GM21515 (cell line): ENCODE measurements around the gene MPHOSPH6.
"Not testable (repeated sequence)": the region's sequence is repeated elsewhere in the genome, so short reads cannot be mapped to it uniquely, and the experiment has no call there.

Experiments used
- ATAC-seq: cut with Tn5 transposase; IDR thresholded peaks from one replicate; pipeline ENCODE4 v1.9.1; 2021; ENCODE audit not compliant: unreplicated experiment

Gene MPHOSPH6

DNA sequence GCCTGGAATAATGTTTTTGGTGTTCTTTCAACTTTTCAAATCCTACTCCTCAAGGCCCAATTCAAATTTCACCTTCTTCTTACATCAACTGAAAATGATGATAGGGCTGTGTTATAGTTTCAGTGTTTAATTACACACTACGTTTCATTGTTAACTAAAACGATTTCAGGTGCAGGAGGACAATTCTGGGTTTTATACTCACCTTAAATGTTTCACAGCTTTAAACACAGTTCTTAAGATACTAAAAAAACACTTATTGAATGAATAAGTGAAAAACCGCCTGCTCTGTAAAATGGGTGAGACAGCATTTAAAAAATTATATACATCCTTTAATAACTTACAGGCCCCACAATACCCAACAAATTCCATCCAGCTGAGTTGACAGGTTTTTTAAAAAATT, 6.2 kb upstream of the MPHOSPH6 start:
- ATAC-seq: no peak

DNA sequence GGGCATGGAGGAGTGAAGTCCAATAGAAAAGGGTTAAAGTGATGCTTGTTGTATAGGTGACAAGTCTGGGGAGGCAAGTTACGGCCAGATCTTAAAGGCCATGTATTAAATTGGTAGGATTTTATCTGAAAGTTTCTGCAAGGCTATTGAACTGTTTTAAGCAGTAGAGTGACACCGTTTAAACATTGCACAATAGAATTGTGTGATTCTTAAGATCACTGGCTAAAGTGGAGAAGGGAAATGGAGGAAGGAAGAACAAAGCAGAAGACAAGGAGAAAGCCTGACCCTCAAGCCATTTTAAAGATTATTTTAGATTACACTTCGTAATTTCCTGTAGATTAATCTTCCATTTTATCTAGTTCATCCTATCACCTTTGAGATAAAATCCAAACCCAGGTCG, 5.6 kb upstream of the MPHOSPH6 start:
- ATAC-seq: no peak

DNA sequence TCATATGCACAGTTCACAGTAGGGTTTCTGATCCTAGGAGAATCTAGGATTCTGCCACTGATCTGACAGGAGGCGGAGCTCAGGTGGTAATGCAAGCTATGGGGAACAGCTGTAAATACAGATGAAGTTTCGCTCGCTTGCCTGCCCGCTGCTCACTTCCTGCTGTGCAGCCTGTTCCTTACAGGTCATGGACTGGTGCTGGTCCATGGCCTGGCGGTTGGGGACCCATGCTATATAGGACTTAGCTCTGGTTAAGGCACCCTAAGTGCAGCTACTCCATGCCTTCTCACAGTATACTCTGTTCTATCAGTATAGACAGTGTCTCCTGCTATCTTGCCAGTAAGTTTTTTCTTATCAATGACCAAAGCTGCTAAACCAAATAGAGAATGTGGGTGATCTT, 2.4 kb downstream of the MPHOSPH6 start:
- no peak for ATAC-seq

DNA sequence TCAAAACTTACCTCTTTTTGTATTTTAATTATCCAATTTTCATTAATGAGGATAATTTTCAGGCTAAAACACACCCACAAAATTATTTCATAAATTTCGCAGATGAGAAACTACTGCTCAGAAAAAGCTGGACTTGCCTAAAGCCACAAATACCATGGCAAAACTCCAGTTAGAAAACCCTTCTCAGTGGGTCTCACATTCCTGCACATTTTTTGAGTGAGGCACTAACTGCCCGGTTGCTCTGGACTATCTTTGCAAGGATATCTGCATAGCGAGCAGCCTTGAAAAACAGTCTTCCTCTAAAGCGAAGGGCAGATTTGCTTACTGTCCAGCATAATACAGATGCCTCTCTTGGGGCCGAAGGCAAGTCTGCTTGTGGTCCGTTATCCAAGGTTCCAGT, 9.8 kb downstream of the MPHOSPH6 start:
- ATAC-seq: no peak

- no peak for ATAC-seq
These were observed 12.2 kb downstream of the MPHOSPH6 start for GRCh38 chr16:82157836-82158235.

DNA sequence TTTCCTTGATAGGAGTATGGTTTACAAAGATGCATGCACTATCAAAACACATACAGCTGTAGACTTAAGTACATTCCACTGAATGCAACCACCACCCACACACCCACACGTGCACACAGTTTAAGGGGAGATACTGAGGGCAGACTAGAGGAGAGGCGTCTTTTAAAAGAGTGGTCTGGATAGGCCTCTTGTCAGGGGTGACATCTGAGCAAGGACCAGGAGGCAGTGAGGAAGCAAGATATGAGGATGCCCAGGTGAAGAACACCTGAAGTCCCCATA, 12.6 kb downstream of the MPHOSPH6 start:
- no peak for ATAC-seq

- no peak for ATAC-seq
These were observed 13.1 kb downstream of the MPHOSPH6 start for GRCh38 chr16:82156761-82157533.

DNA sequence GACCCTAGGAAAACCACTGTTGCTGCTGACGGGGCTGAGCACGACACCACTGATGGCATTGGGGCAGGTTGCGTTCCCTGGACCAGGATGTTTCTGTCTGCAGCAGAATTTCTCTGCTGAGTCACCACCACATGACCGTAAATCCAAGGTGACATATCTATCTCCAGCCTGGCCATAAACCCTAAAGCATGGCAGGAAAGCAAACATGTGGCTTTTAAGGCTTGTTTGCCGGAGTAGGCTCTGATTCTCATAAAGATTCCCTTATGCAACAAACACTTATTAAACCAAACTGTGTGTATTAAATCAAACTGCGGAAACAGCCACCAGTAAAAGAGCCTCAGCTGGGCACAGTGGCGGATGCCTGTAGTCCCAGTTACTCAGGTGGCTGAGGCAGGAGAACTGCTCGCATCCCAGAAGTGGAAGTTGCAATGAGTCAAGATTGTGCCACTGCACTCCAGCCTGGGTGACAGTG, 17.3 kb downstream of the MPHOSPH6 start:
- ATAC-seq: no peak

- ATAC-seq: no peak
These were observed 17.8 kb downstream of the MPHOSPH6 start for GRCh38 chr16:82152196-82152595.

GRCh38 chr16:82150549-82150948, 19.5 kb downstream of the MPHOSPH6 start:
- no peak for ATAC-seq

- ATAC-seq: no peak
These were observed 20.5 kb downstream of the MPHOSPH6 start for GRCh38 chr16:82149536-82149935.

DNA sequence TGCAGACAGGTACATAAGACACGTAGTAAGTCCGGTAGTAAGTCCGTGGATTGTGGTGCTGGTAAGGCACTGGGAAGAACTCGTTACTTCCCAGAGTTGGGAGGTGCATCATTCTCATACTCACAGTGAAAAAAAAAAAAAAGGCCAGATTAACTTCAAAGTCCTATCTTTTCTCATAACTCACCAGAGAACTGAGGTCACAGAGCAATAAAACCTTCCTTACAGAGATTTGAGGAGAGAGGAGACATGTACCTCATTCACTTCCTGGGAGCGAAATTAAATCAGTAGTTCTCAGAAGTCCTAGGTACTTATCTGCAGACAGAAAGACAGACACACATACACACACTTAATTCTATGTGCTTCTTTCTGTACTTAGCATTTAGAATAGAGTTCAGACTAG, 22.5 kb downstream of the MPHOSPH6 start:
- no peak for ATAC-seq

DNA sequence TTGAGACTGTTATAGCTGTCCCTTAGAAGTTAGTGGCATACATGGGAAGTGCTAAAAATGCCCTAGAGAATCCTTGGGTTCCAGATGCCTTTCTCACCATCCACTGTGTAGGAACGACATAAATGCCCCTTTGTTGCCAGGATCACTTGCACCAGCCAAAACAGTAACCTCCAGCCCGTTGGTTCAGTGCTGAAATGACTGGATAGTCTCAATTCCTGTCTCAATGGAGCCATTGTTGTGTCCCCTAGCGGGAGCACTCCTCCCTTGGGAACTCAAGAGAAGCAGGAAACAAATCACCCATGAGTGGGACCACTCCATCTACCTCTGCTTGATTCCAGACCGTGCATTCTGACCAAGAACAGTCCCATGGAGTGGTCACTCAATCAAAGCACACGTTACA, 23.1 kb downstream of the MPHOSPH6 start:
- no peak for ATAC-seq

DNA sequence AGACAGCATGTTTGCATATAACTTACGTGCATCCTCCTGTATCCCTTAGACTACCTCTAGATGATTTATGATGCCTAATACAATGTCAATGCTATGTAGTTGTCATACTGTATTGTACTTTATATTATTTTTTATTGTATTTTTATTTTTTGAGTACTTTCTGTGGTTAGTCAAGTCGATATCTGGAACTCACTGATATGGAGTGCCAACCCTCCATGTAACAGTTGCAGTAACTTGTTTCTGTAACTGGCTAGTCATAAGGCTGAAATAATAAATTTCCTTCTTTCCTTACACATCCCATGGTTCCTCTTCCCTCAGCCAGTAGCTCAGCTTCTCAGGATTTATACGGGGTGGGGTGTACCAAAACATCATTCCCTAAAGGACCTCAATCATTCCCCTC, 23.5 kb downstream of the MPHOSPH6 start:
- no peak for ATAC-seq

GRCh38 chr16:82139286-82139571, 30.8 kb downstream of the MPHOSPH6 start:
- ATAC-seq: not testable (repeated sequence)

DNA sequence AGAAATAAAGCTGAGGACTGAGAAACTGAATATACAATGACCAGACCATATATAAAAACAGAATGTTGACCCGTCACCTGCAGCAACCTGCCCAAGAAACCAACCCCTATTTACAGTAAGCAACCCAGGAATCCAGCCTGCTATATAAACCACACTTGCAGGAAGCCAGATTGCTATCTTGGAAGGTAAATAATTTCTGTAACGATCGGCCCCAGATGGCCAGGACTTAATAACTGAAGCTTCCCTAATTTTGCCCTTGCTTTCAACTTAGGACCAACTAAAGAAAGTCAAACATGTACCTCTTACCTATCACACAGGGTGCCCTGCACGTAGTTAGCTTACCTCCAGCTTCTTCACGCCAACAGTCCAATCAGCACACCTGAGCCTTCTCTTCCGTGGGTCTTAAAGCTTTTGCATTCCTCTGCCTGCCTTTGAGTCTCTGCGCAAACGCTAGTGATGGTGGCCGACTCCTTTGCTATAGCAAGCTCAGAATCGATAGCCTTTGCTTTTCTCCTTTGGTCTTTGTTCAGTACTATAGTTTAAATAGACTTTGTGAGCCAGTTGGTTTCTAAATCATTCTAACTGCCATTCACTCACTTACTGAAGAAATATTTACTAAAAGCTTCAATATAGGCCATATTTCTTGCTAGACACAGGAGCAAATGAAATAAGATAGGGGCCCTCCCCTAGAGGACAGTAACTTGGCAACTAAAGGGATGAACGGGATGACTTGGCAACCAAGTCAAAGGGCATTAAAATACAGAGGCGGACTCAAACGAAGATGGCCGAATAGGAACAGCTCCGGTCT, 31.3 kb downstream of the MPHOSPH6 start:
- ATAC-seq: no peak

GRCh38 chr16:82137822-82138167, 32.2 kb downstream of the MPHOSPH6 start:
- no peak for ATAC-seq

DNA sequence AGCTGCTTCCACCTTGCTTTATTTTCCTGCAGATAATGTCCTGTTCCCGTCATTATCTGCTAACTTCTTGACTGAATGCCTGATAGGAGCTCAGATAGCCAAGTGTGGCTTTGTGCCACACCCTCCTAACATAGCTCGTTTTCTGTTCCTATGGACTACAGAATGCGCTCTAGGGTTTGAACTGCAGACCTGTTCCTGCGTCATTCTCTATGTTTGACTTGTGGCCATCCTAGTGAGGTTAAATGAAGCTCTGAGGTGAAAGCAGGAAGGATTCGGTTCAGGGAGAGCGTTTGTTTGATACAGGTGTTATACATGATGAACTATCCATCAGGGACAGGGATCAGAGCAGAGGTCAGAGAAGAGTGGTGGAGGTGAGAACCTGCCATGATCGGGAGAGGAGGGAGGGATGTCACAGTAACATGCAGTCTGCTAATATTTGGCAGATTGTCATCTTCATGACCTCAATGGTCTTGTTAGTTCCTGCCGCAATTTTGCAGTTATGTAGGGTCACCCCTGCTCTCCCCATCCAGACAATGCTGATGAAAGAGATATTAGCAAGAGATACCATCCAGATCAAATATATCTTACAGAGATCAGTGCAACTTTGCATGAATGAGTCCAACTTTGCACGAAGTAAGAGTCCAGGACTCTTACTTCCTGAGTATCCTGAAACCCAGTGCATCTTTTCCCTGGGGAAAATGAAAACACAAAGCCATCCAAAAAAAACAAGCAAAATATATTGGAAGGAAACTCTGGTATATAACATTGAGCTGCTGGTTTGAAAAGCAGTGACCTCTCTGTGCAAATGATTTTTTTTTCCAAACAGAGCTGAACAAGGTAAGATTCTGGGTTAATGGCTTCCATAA, 32.8 kb downstream of the MPHOSPH6 start:
- no peak for ATAC-seq

- no peak for ATAC-seq
These were observed 34.2 kb downstream of the MPHOSPH6 start for GRCh38 chr16:82135844-82136243.

DNA sequence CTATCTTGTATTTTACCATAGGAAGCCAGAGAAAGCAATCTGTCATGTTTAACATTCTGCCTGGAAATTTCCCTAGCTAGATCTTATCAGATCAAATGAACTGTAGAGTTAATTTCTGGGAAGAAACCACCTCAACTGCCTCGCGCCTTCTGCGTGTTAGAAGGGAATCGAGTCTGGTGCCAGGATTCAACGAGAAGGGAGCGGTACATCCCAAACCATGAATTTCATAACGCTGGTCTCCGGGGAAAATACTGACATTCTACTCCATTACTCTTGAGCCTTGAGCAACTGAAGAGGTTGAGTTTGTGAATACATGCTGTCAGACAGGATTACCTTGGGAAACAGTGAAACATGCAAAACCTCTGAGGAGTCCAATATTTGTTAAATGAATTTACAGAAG, 35.2 kb downstream of the MPHOSPH6 start:
- ATAC-seq: no peak

DNA sequence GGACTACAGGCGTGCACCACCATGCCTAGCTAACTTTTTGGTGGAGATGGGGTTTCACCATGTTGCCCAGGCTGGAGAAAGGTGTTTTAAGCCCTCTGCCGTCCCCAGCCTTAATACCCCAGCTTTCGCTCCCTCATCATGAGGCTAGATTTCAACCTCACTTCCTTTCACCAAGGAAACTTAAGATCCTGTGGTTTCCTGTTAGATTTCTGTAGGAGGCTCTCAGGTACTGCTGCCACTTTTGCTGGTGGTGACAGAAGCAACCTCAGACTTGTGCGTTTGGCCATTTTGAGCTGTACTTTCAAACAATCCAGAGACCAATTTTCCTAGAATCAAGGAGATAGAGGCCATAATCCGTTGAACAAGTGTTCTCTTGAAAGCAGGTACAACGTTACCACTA, 36.2 kb downstream of the MPHOSPH6 start:
- no peak for ATAC-seq

GRCh38 chr16:82129881-82130280, 40.1 kb downstream of the MPHOSPH6 start:
- no peak for ATAC-seq
